ENCODE results near the gene PLS1. TPM values are rescaled to one million over a fixed set of nuclear protein-coding genes. Genes with fewer than 3 reads are reported as not detected.

Gene PLS1
- total and polyA plus RNA-seq, 2 of the 8 experiments (the other 6 are each of a cell fraction or from before 2014, with no cell fraction given) = 18.7 to 44.7 TPM

DNA sequence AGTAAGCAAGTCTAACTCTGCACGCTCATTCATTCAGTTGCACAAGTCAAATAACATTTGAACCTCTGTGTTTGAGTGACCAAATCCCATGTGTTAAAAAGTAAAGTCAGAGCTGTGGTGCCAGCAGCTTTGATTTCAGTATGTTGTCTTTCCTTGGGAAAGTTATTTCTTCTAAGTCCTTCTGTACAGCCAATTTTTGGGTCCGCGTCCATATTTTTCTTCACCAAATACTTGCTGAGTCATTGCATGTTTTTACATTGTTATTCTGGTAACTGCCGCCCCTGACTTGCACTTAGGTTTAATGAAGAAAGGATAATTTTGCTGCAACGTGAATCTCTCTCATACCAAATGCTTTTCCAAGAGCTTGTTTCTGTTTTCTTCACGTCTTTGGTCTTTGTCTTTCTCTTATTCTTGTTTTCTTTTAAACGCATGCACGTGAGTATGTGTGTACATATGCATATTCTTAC, 56.7 kb downstream of the PLS1 start:
- no peak for FAIRE-seq

More for the DNA sequence above, 56.7 kb downstream of the PLS1 start:
- no peaks in the 10 kb centered on the region for H3K9me3 ChIP-seq (ENCODE audit: insufficient read depth in 2 of 2, low read depth in 1 of 2, low read length in 1 of 2)
- H3K18ac ChIP-seq (ENCODE audit: extremely low read depth, low read length) = no peak overlapping the region; the same call in 1 of the 2 replicates
- H4K20me1 ChIP-seq (replicated peaks in 1 of 2; ENCODE audit: control insufficient read depth in 1 of 2, insufficient read depth in 2 of 2, low read length in 2 of 2) = no peaks in the 10 kb centered on the region
- no peak overlapping the region for H2BK12ac ChIP-seq (ENCODE audit: low read depth, low read length)
- H3K4me2 ChIP-seq (ENCODE audit: insufficient read depth in 1 of 2, low read depth in 2 of 2, low read length in 2 of 2) = no peak overlapping the region
- no peak overlapping the region for H4K5ac ChIP-seq (ENCODE audit: insufficient read length, low read depth, low read length)
- no peak overlapping the region for H3K4ac ChIP-seq (replicated peaks; ENCODE audit: insufficient read length, low read depth, low read length)
- 87% methylated on average over 8 of the region's 8 CpGs; no CpG with 5 or more reads in 1 of the 2 experiments for WGBS, 2 experiments (ENCODE audit: extremely low coverage in 1 of 2, insufficient coverage in 1 of 2, insufficient read length in 1 of 2, insufficient replicate concordance in 2 of 2, low coverage in 1 of 2, low lambda C conversion rate in 2 of 2, missing lambda C conversion rate in 1 of 2)
- H2AFZ ChIP-seq (ENCODE audit: low read length) = no peak overlapping the region
- POLR2A ChIA-PET (ENCODE audit: partially characterized antibody) = no interaction called here
- no peaks in the 10 kb centered on the region for H3K79me2 ChIP-seq (ENCODE audit: control insufficient read depth in 1 of 2, insufficient read depth in 2 of 2, low read length in 2 of 2)
- peaks cover 3% of the 10 kb centered on the region; the same call in 1 of the 2 replicates for H3K79me1 ChIP-seq (ENCODE audit: low read depth, low read length)
- H3K23me2 ChIP-seq (ENCODE audit: low read depth, low read length) = no peaks in the 10 kb centered on the region
- no peak overlapping the region for H2BK15ac ChIP-seq (ENCODE audit: low read length)
- no peak overlapping the region for H2BK120ac ChIP-seq (replicated peaks; ENCODE audit: low read depth, low read length)
- no peak for TF ChIP-seq HDAC2 (IDR thresholded peaks at IDR 0.05; ENCODE audit: borderline replicate concordance in 1 of 2, low read depth in 2 of 2, low read length in 2 of 2)
- no peak for TF ChIP-seq NRF1 (IDR thresholded peaks at IDR 0.05; ENCODE audit: low read depth, low read length)
- TF ChIP-seq RFX5 (IDR thresholded peaks at IDR 0.05; ENCODE audit: borderline replicate concordance, low read depth, low read length) = no peak
- TF ChIP-seq, protein P1, sequence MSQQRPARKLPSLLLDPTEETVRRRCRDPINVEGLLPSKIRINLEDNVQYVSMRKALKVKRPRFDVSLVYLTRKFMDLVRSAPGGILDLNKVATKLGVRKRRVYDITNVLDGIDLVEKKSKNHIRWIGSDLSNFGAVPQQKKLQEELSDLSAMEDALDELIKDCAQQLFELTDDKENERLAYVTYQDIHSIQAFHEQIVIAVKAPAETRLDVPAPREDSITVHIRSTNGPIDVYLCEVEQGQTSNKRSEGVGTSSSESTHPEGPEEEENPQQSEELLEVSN (IDR thresholded peaks at IDR 0.05) = no peak
- TF ChIP-seq, protein P2, sequence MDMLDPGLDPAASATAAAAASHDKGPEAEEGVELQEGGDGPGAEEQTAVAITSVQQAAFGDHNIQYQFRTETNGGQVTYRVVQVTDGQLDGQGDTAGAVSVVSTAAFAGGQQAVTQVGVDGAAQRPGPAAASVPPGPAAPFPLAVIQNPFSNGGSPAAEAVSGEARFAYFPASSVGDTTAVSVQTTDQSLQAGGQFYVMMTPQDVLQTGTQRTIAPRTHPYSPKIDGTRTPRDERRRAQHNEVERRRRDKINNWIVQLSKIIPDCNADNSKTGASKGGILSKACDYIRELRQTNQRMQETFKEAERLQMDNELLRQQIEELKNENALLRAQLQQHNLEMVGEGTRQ (IDR thresholded peaks at IDR 0.05; ENCODE audit: low read length) = no peak
- TF ChIP-seq SIRT6 (IDR thresholded peaks at IDR 0.05; ENCODE audit: low read length) = no peak
- TF ChIP-seq HDAC6 (IDR thresholded peaks at IDR 0.05; ENCODE audit: low read depth, low read length) = no peak
- no peak for TF ChIP-seq CBX5 (IDR thresholded peaks at IDR 0.05; ENCODE audit: low read depth, low read length)
- no peak for TF ChIP-seq JUN (IDR thresholded peaks at IDR 0.05; ENCODE audit: low read depth, low read length)
- TF ChIP-seq POU5F1 (IDR thresholded peaks at IDR 0.05; ENCODE audit: low read depth, low read length) = no peak
- no peak for TF ChIP-seq SP1 (IDR thresholded peaks at IDR 0.05; ENCODE audit: low read depth, low read length)
- H2AK5ac ChIP-seq (ENCODE audit: low read depth, low read length) = no peak overlapping the region
- no peak overlapping the region for H2BK20ac ChIP-seq (ENCODE audit: low read length)
- no peak overlapping the region for H3K56ac ChIP-seq (replicated peaks; ENCODE audit: insufficient read length, low read depth, low read length)
- H3K4me1 ChIP-seq (replicated peaks in 1 of 4; ENCODE audit: control insufficient read depth in 3 of 4, insufficient read depth in 4 of 4, low read length in 3 of 4) = peaks cover 0 to 1% (median 0%) of the 10 kb centered on the region in 4 experiments; a peak in 1 of 7 replicates
- H4K8ac ChIP-seq (ENCODE audit: extremely low read depth, insufficient read depth, low read length) = no peak overlapping the region
- H4K91ac ChIP-seq (replicated peaks; ENCODE audit: insufficient read length, low read length) = no peak overlapping the region
- no peaks in the 10 kb centered on the region for H3K27me3 ChIP-seq (replicated peaks in 1 of 4; ENCODE audit: control insufficient read depth in 3 of 4, extremely low read depth in 1 of 4, insufficient read depth in 3 of 4, low read length in 3 of 4)
- no peak overlapping the region; the same call in 1 of the 2 replicates for H2BK5ac ChIP-seq (ENCODE audit: low read depth, low read length)
- H3K23ac ChIP-seq (ENCODE audit: insufficient read length) = no peak overlapping the region
- H3K14ac ChIP-seq (ENCODE audit: insufficient read length) = no peak overlapping the region
- H3K4me3 ChIP-seq (ENCODE audit: extremely low read depth in 1 of 4, insufficient read depth in 2 of 4, low read depth in 3 of 4, low read length in 4 of 4) = no peak overlapping the region
- DNase-seq (ENCODE audit: low read depth in 1 of 2, low spot score in 2 of 2) = no peak
- H3K36me3 ChIP-seq (ENCODE audit: control insufficient read depth in 2 of 4, insufficient read depth in 4 of 4, low read length in 3 of 4) = no peaks in the 10 kb centered on the region
- no peak overlapping the region for H3K9ac ChIP-seq (replicated peaks in 1 of 4; ENCODE audit: extremely low read depth in 1 of 4, low read depth in 3 of 4, low read length in 3 of 4)
- CTCF ChIA-PET (ENCODE audit: partially characterized antibody) = interaction anchor here (1.5 kb wide), 1 partner anchor 14 kb away, joined by 3 read pairs; no protein-coding TSS in a partner anchor
- H3K27ac ChIP-seq (ENCODE audit: low read depth, low read length) = no peak overlapping the region
